Astrocyte (in vitro differentiated cells and primary cell): ENCODE results near the gene PPM1H.

ENCODE experiments used
- EZH2 ChIP-seq: IDR thresholded peaks from 2 replicates; pipeline ENCODE4 v1.6.1; 2012; ENCODE audit warnings: mild to moderate bottlenecking, low read length, inconsistent platforms; ENCODE audit not compliant: insufficient read depth
- TF ChIP-seq, protein P1 (sequence below): IDR thresholded peaks from 2 replicates; pipeline ENCODE4 v1.5.1; 2011; ENCODE audit warnings: low read depth, mild to moderate bottlenecking, inconsistent platforms, low read length, moderate library complexity; ENCODE audit not compliant: insufficient read depth

DNA sequence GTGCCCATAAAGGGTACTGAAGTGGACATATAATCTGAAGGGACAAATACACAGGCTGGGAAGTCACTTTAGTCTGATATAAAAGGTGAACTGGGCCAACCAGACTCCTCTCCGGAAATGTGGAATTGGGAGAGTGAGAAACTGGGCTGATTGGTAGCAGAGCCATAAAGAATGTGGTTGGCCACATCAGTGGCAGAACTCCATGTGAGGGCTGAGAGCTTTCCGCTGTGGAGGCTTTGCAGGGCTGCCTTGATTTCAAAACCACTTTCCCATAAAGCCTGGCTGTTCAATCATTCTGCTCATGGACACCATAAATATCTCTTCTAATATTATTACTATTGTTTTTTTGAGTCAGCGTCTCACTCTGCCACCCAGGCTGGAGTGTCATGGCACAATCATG lies 248.0 kb downstream of the PPM1H start:
- TF ChIP-seq, protein P1, sequence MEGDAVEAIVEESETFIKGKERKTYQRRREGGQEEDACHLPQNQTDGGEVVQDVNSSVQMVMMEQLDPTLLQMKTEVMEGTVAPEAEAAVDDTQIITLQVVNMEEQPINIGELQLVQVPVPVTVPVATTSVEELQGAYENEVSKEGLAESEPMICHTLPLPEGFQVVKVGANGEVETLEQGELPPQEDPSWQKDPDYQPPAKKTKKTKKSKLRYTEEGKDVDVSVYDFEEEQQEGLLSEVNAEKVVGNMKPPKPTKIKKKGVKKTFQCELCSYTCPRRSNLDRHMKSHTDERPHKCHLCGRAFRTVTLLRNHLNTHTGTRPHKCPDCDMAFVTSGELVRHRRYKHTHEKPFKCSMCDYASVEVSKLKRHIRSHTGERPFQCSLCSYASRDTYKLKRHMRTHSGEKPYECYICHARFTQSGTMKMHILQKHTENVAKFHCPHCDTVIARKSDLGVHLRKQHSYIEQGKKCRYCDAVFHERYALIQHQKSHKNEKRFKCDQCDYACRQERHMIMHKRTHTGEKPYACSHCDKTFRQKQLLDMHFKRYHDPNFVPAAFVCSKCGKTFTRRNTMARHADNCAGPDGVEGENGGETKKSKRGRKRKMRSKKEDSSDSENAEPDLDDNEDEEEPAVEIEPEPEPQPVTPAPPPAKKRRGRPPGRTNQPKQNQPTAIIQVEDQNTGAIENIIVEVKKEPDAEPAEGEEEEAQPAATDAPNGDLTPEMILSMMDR: no peak
- no peak for TF ChIP-seq EZH2
